SH-SY5Y (cell line): ENCODE results near the gene TGFA.

Experiments
- GATA2 ChIP-seq: IDR thresholded peaks from 2 replicates; pipeline ENCODE4 v1.6.1; 2011; ENCODE audit warnings: mild to moderate bottlenecking, low read depth, low read length
- GATA3 ChIP-seq: IDR thresholded peaks from 2 replicates; pipeline ENCODE4 v1.6.1; 2011; ENCODE audit warnings: low read depth, mild to moderate bottlenecking, low read length, moderate library complexity

DNA sequence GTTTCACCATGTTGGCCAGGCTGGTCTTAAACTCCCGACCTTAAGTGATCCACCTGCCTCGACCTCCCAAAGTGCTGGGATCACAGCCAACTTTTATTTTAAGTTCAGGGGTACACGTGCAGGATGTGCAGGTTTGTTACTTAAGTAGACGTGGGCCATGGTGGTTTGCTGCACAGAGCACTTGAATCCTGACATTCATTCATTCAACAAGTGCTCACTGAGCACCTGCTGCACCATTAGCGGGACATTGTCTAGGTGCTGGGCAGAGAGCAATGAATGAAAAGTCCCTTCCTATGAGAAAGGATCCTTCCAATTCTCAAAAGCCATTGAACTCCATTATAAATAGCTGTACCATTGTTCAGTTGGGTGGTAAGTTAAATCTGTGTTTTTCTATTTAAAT, 31.0 kb downstream of the TGFA start:
- TF ChIP-seq GATA2: no peak
- TF ChIP-seq GATA3: no peak
